Breast epithelium (tissue), 3 donors: ENCODE measurements around the gene MRPS23.

ENCODE experiments used
- CTCF ChIP-seq, 3 donors: fragments of 450-650 bp; IDR thresholded peaks; one replicate each; pipeline ENCODE4 v1.5.1; 2016 to 2017; ENCODE audit warnings: antibody characterized with exemption in 3 of 3, mild to moderate bottlenecking in 3 of 3, moderate library complexity in 3 of 3
- POLR2A ChIP-seq: fragments of 450-650 bp; IDR thresholded peaks from one replicate; pipeline ENCODE4 v1.6.1; 2016; ENCODE audit warnings: antibody characterized with exemption, mild to moderate bottlenecking, moderate library complexity

GRCh38 chr17:57852092-57852954 lies 2.5 kb upstream of the MRPS23 start:
- TF ChIP-seq POLR2A (no peak), CTCF (IDR thresholded peaks at IDR 0.05) (no peak)
